ENCODE measurements around the gene ADGRG6. TPM values are rescaled to one million over a fixed set of nuclear protein-coding genes. Genes with fewer than 3 reads are reported as not detected.

ADGRG6 gene
- total and polyA plus RNA-seq, 10 donors = 0.24 to 29.0 (median 15.4) TPM

- Histone ChIP-seq H3K9me3 (no peaks in the 10 kb centered on the region), H3K36me3 (no peaks in the 10 kb centered on the region), H3K4me3 (no peak overlapping the region), H3K4me1 (no peaks in the 10 kb centered on the region), H3K27me3 (replicated peaks in 1 of 7) (no peaks in the 10 kb centered on the region), H3K27ac (no peak overlapping the region)
- no peak for DNase-seq
- 83 to 89% (median 87%) methylated on average over 3 of the region's 3 CpGs for WGBS, 5 donors
- no peak for TF ChIP-seq CTCF (IDR thresholded peaks at IDR 0.05 in 8 of 11, conservative IDR thresholded peaks at IDR 0.05 in 3 of 11)
- no peak for TF ChIP-seq POLR2AphosphoS5 (IDR thresholded peaks at IDR 0.05)
- TF ChIP-seq POLR2A (IDR thresholded peaks at IDR 0.05) = no peak
- intact Hi-C loops (cut with DNase I; ENCODE audit: low total_unique reads) = no loop called here
Measured at GRCh38 chr6:142441716-142442115, 139.9 kb downstream of the ADGRG6 start.

- H3K9me3 ChIP-seq = no peaks in the 10 kb centered on the region
- no peak overlapping the region for H3K27ac ChIP-seq
- intact Hi-C loops (cut with DNase I; ENCODE audit: low total_unique reads) = no loop called here
- no peak overlapping the region for H3K4me3 ChIP-seq
- no peaks in the 10 kb centered on the region for H3K4me1 ChIP-seq
- H3K27me3 ChIP-seq (replicated peaks in 1 of 7) = no peaks in the 10 kb centered on the region
- DNase-seq = no peak
- H3K36me3 ChIP-seq = no peaks in the 10 kb centered on the region
- 93 to 98% (median 96%) methylated on average over 2 of the region's 2 CpGs for WGBS, 5 donors
- TF ChIP-seq POLR2A (IDR thresholded peaks at IDR 0.05) = no peak
Measured at GRCh38 chr6:142443102-142443501, 141.3 kb downstream of the ADGRG6 start.

GRCh38 chr6:142443532-142443931 is 141.7 kb downstream of the ADGRG6 start:
- Histone ChIP-seq H3K27me3 (replicated peaks in 1 of 7) (no peaks in the 10 kb centered on the region), H3K4me3 (no peak overlapping the region), H3K9me3 (no peaks in the 10 kb centered on the region), H3K4me1 (no peaks in the 10 kb centered on the region), H3K27ac (no peak overlapping the region), H3K36me3 (no peaks in the 10 kb centered on the region)
- no peak for DNase-seq
- WGBS, 5 donors = 80 to 90% (median 89%) methylated on average over 1 of the region's 1 CpG
- no peak for TF ChIP-seq POLR2A (IDR thresholded peaks at IDR 0.05)
- TF ChIP-seq CTCF (IDR thresholded peaks at IDR 0.05 in 8 of 11, conservative IDR thresholded peaks at IDR 0.05 in 3 of 11) = no peak
- no peak for TF ChIP-seq POLR2AphosphoS5 (IDR thresholded peaks at IDR 0.05)
- intact Hi-C loops (cut with DNase I; ENCODE audit: low total_unique reads) = no loop called here

GRCh38 chr6:142444376-142444775 is 142.6 kb downstream of the ADGRG6 start:
- Histone ChIP-seq H3K9me3 (no peaks in the 10 kb centered on the region), H3K4me1 (no peaks in the 10 kb centered on the region), H3K27me3 (replicated peaks in 1 of 7) (no peaks in the 10 kb centered on the region), H3K4me3 (no peak overlapping the region), H3K27ac (no peak overlapping the region), H3K36me3 (no peaks in the 10 kb centered on the region)
- 74 to 94% (median 81%) methylated on average over 1 of the region's 1 CpG for WGBS, 5 donors
- no peak for DNase-seq
- intact Hi-C loops (cut with DNase I; ENCODE audit: low total_unique reads) = no loop called here
- TF ChIP-seq CTCF (IDR thresholded peaks at IDR 0.05 in 8 of 11, conservative IDR thresholded peaks at IDR 0.05 in 3 of 11) (no peak), POLR2A (IDR thresholded peaks at IDR 0.05) (no peak), POLR2AphosphoS5 (IDR thresholded peaks at IDR 0.05) (no peak)

GRCh38 chr6:142444881-142445301 is 143.1 kb downstream of the ADGRG6 start:
- Histone ChIP-seq H3K4me1 (no peaks in the 10 kb centered on the region), H3K27me3 (replicated peaks in 1 of 7) (no peaks in the 10 kb centered on the region), H3K9me3 (no peaks in the 10 kb centered on the region), H3K27ac (no peak overlapping the region), H3K4me3 (no peak overlapping the region), H3K36me3 (no peaks in the 10 kb centered on the region)
- DNase-seq = no peak
- TF ChIP-seq CTCF (IDR thresholded peaks at IDR 0.05 in 8 of 11, conservative IDR thresholded peaks at IDR 0.05 in 3 of 11) (no peak), POLR2A (IDR thresholded peaks at IDR 0.05) (no peak), POLR2AphosphoS5 (IDR thresholded peaks at IDR 0.05) (no peak)
- 54 to 78% (median 59%) methylated on average over 2 of the region's 2 CpGs for WGBS, 5 donors
- intact Hi-C loops (cut with DNase I; ENCODE audit: low total_unique reads) = no loop called here
